MM.1S (cell line): ENCODE results near the gene NLGN1.

Experiments used
- EZH2 ChIP-seq: fragments of 300-600 bp; sonication (generic); optimal IDR thresholded peaks from 2 replicates; pipeline ENCODE3; 2017; ENCODE audit warnings: low read depth, mild to moderate bottlenecking, antibody characterized with exemption, low read length, mixed read lengths
- EZH2phosphoT487 ChIP-seq: fragments of 300-600 bp; sonication (generic); IDR thresholded peaks from 2 replicates; pipeline ENCODE4 v1.6.1; 2018; ENCODE audit warnings: antibody characterized with exemption, low read length
- TF ChIP-seq, protein P1 (sequence below): fragments of 300-600 bp; sonication (generic); IDR thresholded peaks from 2 replicates; pipeline ENCODE4 v1.5.1; 2016; ENCODE audit warnings: antibody characterized with exemption, low read length, mixed read lengths

DNA sequence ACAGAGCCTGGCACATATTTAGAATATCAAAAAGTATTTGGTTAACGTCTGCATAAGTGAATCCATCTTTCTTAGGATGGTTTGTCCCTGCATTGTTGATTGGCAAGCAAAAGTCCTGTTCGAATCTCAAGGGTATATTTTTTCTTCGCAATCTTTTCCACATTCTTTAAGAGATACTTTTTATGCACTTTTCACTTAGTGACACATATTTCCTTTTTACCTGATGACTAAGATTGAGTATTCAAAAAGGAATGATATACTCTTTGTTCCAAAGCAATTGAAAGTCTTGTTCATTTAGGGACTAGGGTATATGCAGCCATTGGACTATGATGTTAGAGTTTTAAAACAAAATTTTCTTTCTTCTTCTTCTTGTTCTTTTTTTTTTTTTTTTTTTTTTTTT, 349.9 kb downstream of the NLGN1 start:
- TF ChIP-seq, protein P1, sequence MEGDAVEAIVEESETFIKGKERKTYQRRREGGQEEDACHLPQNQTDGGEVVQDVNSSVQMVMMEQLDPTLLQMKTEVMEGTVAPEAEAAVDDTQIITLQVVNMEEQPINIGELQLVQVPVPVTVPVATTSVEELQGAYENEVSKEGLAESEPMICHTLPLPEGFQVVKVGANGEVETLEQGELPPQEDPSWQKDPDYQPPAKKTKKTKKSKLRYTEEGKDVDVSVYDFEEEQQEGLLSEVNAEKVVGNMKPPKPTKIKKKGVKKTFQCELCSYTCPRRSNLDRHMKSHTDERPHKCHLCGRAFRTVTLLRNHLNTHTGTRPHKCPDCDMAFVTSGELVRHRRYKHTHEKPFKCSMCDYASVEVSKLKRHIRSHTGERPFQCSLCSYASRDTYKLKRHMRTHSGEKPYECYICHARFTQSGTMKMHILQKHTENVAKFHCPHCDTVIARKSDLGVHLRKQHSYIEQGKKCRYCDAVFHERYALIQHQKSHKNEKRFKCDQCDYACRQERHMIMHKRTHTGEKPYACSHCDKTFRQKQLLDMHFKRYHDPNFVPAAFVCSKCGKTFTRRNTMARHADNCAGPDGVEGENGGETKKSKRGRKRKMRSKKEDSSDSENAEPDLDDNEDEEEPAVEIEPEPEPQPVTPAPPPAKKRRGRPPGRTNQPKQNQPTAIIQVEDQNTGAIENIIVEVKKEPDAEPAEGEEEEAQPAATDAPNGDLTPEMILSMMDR, result no peak
- no peak for TF ChIP-seq EZH2phosphoT487
- TF ChIP-seq EZH2, result no peak
